ENCODE results near the gene RTEL1. TPM values are rescaled to one million over a fixed set of nuclear protein-coding genes. Genes with fewer than 3 reads are reported as not detected.

Gene RTEL1
- total RNA-seq, 3 donors from 2014 or later (not counting 1 experiment from before 2014, with no cell fraction given): 36.3 to 52.0 (median 40.4) TPM

- Mint-ChIP-seq H3K9me3 (no peaks in the 10 kb centered on the region), H3K27ac (no peak overlapping the region), H3K27me3 (ENCODE audit: low read depth in 2 of 2) (no peaks in the 10 kb centered on the region), H3K4me3 (no peak overlapping the region), H3K4me1 (peaks cover 8 to 22% of the 10 kb centered on the region in 2 donors), H3K36me3 (no peaks in the 10 kb centered on the region)
- ATAC-seq (no peak), DNase-seq (no peak)
- Histone ChIP-seq H3K27ac (ENCODE audit: low read length) (no peak overlapping the region), H3K36me3 (ENCODE audit: control insufficient read depth, insufficient read depth, low read length) (peaks cover 24% of the 10 kb centered on the region), H3K9me3 (ENCODE audit: control insufficient read depth, insufficient read depth, low read length) (no peaks in the 10 kb centered on the region), H3K4me1 (ENCODE audit: control insufficient read depth, insufficient read depth, low read length) (peaks cover 28% of the 10 kb centered on the region), H3K27me3 (ENCODE audit: control insufficient read depth, insufficient read depth, low read length) (no peaks in the 10 kb centered on the region), H3K4me3 (ENCODE audit: low read length) (no peak overlapping the region)
- TF ChIP-seq CTCF (IDR thresholded peaks at IDR 0.05): no peak
- intact Hi-C loops (cut with micrococcal nuclease): no loop called here
- 91% methylated on average over 12 of the region's 13 CpGs for WGBS (ENCODE audit: insufficient coverage)
Observed at GRCh38 chr20:63702751-63703470, 44.8 kb downstream of the RTEL1 start.

- ATAC-seq: no peak
- intact Hi-C loops (cut with micrococcal nuclease): no loop called here
- peaks cover 10 to 25% of the 10 kb centered on the region in 2 donors for H3K4me1 Mint-ChIP-seq
- TF ChIP-seq CTCF (IDR thresholded peaks at IDR 0.05): no peak
- H3K4me1 ChIP-seq (ENCODE audit: control insufficient read depth, insufficient read depth, low read length): peaks cover 31% of the 10 kb centered on the region
- no peaks in the 10 kb centered on the region for H3K36me3 Mint-ChIP-seq
- H3K9me3 ChIP-seq (ENCODE audit: control insufficient read depth, insufficient read depth, low read length): no peaks in the 10 kb centered on the region
- H3K36me3 ChIP-seq (ENCODE audit: control insufficient read depth, insufficient read depth, low read length): peaks cover 24% of the 10 kb centered on the region
- H3K27ac Mint-ChIP-seq: no peak overlapping the region
- no peaks in the 10 kb centered on the region for H3K27me3 ChIP-seq (ENCODE audit: control insufficient read depth, insufficient read depth, low read length)
- 96% methylated on average over 15 of the region's 15 CpGs for WGBS (ENCODE audit: insufficient coverage)
- no peak overlapping the region for H3K4me3 ChIP-seq (ENCODE audit: low read length)
- no peak overlapping the region for H3K27ac ChIP-seq (ENCODE audit: low read length)
- no peak overlapping the region for H3K4me3 Mint-ChIP-seq
- no peaks in the 10 kb centered on the region for H3K9me3 Mint-ChIP-seq
- H3K27me3 Mint-ChIP-seq (ENCODE audit: low read depth in 2 of 2): no peaks in the 10 kb centered on the region
- DNase-seq: no peak
Observed at GRCh38 chr20:63703471-63703975, 45.4 kb downstream of the RTEL1 start.

DNA sequence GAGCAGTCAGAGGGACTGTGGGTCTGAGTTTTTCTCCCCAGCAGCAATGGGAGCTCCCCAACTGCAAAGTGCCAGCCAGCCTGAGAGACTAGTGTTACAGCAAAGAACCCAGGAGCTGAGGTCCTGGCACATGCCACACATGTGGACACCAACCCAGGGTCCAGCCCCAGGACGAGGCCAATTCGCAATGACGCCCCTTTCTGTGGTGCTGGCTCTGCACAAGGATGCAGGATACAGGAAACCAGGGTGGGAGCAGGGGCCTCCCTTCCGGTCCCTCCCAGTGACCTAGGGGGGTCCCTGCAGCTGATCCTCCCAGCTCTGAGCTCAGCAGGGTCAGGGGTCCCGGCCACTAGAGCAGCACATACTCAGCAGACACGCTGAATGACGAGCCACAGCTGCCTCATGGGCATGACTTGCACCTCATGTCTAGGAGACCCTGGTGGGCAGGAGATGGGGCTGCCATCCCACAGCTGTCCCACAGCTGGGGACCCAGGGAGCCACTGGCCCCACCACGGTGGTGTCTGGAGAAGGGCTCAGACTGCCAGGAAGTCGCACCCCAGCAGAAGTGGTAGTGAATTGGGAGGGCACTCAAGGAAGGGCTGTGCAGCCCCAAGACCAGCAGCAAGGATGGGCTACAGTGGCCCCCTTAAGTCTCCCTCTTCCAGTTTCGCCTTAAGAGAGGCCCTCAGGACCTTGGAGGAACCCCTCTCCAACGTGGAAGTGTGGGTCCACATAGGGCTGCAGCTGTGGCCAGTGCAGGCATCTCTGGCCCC lies 46.0 kb downstream of the RTEL1 start:
- H3K27me3 ChIP-seq (ENCODE audit: control insufficient read depth, insufficient read depth, low read length): no peaks in the 10 kb centered on the region
- H3K27ac ChIP-seq (ENCODE audit: low read length): no peak overlapping the region
- intact Hi-C loops (cut with micrococcal nuclease): no loop called here
- Mint-ChIP-seq H3K36me3 (no peaks in the 10 kb centered on the region), H3K27ac (no peak overlapping the region), H3K9me3 (no peaks in the 10 kb centered on the region), H3K4me3 (no peak overlapping the region), H3K27me3 (ENCODE audit: low read depth in 2 of 2) (no peaks in the 10 kb centered on the region), H3K4me1 (peaks cover 17 to 31% of the 10 kb centered on the region in 2 donors)
- no peak overlapping the region for H3K4me3 ChIP-seq (ENCODE audit: low read length)
- DNase-seq: no peak
- peaks cover 37% of the 10 kb centered on the region for H3K4me1 ChIP-seq (ENCODE audit: control insufficient read depth, insufficient read depth, low read length)
- peaks cover 24% of the 10 kb centered on the region for H3K36me3 ChIP-seq (ENCODE audit: control insufficient read depth, insufficient read depth, low read length)
- H3K9me3 ChIP-seq (ENCODE audit: control insufficient read depth, insufficient read depth, low read length): no peaks in the 10 kb centered on the region
- 91% methylated on average over 11 of the region's 11 CpGs for WGBS (ENCODE audit: insufficient coverage)
- no peak for ATAC-seq
- no peak for TF ChIP-seq CTCF (IDR thresholded peaks at IDR 0.05)

Data from natural killer cell (primary cell).